ENCODE measurements around the gene GOLM1.
"Not testable (repeated sequence)": the region's sequence is repeated elsewhere in the genome, so short reads cannot be mapped to it uniquely, and the experiment has no call there.

The GOLM1 gene

GRCh38 chr9:86082870-86083269 is 16.5 kb downstream of the GOLM1 start:
- no peak for DNase-seq (ENCODE audit: low read depth)

GRCh38 chr9:86079865-86080469 is 19.4 kb downstream of the GOLM1 start:
- DNase-seq (ENCODE audit: low read depth): peak; percentile 28

GRCh38 chr9:86079421-86079831 is 19.9 kb downstream of the GOLM1 start:
- DNase-seq (ENCODE audit: low read depth): peak; percentile 15

- no peak for DNase-seq (ENCODE audit: low read depth)
Measured at GRCh38 chr9:86078731-86079130, 20.6 kb downstream of the GOLM1 start.

GRCh38 chr9:86077276-86077675 is 22.1 kb downstream of the GOLM1 start:
- no peak for DNase-seq (ENCODE audit: low read depth)

DNA sequence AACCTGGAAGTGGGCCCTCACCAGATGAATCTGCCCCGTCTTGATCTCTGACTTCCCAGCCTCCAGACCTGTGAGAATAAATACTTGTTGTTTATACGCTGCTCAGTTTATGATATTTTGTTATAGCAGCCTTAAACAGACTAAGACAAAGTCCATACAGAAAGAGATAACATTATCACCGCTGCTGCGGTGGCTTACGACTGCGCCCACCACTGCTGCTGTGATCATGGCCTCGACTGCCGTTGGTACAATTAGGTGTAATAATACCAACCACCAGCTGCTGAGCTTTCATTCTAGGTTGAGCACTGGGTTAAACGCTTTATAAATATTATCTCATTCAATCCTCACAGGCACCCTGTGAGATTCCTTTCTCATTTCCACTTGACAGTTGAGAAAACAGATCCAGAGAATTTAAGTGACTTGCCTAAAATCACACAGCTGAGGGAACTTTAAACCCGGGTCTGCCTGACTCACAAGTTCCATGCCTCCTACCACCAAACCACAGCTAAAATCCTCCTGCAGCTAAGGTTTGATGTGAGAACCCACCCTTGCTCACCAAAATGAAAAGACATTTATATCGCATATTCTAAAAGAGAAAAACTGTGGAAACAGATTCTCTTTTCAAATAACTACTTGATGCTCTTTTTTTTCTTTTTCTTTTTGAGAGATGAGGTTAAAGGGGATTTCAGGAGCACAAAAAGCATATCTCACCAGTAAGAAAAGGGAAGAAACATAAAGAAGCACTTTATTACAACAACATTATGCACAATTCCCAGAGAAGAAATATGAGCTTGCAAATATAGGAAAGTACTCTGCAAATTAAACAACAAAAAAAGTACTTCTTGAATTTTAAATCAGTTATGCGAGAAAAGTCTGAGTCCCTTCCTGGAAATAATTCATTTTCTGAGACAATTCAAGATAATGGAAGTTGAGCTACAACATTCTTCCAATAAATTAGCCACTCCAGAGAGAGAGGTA is 23.9 kb downstream of the GOLM1 start:
- DNase-seq (ENCODE audit: low read depth): no peak

- no peak for DNase-seq (ENCODE audit: low read depth)
Measured at GRCh38 chr9:86073839-86074238, 25.5 kb downstream of the GOLM1 start.

DNA sequence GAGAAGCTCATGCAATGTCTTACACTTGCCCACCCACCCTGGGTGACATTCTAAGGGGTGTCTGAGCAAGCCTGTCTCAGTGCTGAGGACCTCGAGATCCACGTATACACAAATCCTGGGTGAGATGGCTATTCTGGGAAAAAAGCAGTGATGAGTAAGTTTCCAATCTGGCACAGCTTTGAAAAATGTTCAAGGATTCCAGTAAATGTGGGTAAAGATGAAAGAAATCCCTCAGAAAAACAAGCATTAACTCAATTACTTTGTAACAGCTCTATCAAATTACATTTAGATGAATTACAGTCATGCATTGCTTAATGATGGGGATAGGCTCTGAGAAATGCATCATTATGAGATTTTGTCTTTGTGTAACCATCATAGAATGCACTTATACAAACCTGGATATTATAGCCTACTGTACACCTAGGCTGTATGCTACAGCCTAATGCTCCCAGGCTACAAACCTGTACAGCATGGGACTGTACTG is 26.9 kb downstream of the GOLM1 start:
- DNase-seq (ENCODE audit: low read depth): no peak

DNA sequence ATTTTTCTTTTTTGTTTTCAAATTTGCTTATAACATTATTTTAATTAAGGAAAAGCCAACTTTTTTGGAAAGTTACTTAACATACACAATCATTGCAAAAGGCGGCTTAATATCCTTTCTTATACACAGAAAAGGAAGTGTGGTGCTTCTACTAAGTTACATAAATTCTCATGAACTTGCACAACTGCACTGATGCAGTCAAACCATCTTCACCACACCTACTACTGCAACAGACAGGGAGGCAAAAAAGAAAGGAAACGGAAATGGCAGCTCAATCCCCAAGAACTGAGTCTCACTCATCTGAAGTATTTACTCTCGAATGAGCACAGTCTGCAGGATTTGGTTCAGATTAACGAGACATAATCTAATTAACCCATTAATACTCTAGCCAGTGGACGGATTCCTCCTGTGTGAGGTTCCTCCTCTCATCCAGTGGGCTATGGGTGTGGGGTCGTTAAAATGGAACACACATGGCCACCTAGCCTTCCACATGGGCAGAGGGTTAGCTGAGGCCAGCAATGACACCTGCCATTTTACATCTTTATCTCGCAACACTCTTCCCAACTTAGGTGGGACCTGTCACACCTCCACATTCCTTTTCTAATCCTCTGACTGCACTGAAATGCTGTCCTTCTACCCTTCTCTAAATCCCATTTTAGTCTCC is 30.0 kb downstream of the GOLM1 start:
- DNase-seq (ENCODE audit: low read depth): no peak

DNA sequence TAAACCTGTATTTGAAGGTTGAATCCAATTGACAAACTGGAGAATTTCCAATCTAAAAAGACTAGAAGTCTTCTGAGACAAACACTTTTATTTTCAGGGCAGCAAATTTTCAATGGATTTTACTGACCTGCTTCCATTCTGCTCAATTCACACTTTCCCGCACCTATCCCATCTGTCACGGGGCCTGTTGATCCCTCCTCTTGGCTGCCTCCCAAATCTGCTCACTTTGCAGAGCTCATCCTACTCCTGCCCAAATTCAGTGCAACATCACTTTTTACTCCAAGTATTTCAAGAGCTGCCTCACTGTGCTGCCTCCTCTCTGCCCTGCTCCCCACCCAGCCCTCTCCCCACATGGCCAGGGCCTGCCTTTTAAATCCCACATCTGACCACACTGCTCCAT is 35.1 kb downstream of the GOLM1 start:
- DNase-seq (ENCODE audit: low read depth): no peak

DNA sequence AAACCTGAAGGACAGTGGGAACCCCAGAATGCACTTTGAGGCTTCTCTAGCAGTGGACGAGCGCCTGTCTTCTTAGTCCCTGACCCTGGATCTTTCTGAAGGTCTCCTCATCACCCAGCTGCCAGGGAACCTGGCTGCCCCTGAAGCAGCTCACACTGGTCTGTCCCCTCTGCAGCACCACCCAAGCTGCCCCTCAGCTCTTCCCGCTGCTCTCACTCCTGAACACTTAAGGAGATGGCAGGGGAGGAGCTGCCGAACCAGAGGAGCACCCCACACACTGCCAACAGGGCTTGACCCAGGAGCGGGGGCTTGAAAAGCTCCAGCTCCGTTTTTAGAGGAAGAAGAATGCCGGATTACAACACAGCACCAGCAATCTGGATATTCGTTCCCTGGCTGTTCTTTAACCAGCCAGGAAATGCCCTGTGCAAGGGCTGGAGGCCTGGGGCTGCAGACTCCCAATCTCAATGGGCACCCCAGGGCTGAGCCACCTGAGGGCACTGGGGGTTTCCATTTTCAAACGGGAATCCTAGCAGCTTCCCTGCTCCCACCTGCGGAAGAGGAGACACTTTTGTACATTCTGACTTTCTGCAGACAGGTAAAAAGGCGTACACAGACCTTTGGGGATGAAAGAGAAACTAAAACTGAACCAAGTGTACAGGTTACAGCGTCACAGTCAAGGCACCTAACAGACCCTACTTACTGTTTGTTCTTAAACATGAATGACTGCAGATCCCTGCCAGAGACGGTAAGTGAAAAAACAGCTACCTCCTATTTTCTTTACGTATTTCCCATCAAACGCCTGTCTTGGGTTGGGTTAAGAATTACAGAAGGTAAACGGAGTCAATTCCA is 36.3 kb downstream of the GOLM1 start:
- no peak for DNase-seq (ENCODE audit: low read depth)

GRCh38 chr9:86061972-86062739 is 37.2 kb downstream of the GOLM1 start:
- no peak for DNase-seq (ENCODE audit: low read depth)

DNA sequence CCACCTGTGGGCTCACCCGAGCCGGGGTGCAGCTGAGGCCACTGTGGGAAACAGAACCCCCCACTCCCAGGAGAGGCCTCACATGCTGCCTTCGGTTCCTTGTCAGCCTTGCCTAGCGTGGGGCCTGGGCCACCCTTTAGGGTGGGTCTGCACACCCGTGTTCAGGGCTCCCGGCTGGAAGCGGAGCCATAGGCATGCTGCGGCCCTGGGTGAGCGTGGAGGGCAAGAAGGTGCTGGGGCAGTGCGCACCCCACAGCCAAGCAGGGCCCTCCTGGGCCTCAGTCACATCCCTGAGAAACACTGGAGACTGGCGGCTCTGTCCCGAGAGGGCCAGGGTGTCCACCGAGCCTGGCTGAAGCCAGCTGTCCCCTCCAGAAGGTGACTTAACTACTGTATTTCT is 41.9 kb downstream of the GOLM1 start:
- DNase-seq (ENCODE audit: low read depth): no peak

- DNase-seq (ENCODE audit: low read depth): no peak
Measured at GRCh38 chr9:86054695-86055094, 44.7 kb downstream of the GOLM1 start.

DNA sequence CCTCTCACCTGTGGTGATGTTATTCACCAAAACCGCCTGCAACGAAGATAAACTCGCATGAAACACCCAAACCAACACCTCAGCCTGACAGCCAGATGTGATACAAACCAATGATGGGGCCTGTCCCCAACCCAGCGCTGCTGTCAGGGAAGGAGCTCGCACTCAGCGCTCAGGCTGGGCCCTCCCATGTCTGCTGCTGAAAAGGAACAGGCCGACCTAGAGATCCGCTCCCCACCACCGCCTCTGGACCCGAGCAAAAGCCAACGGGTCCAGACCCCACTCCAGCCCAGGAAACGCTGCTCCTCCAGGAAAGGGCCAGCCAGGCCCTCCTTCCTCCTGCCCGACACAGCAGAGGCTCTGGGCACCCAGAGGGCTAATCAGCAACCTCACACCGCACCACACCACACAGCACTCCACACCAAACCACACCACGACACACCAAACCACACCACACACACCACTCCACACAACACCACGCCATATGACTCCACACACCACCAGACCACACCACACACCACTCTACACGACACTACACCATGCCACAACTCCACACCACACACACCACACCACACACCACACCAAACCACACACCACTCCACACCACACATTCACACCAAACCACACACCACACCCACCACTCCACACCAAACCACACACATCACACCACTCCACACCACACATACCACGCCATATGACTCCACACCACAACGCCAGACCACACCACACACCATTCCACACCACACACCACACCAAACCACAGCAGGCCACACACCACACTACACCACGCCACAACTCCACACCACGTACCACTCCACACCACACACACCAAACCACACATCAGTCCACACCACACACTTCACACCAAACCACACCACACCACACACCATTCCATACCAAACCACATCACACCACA is 46.5 kb downstream of the GOLM1 start:
- DNase-seq (ENCODE audit: low read depth): no peak

- DNase-seq (ENCODE audit: low read depth): not testable (repeated sequence)
Measured at GRCh38 chr9:86048018-86048742, 51.2 kb downstream of the GOLM1 start.

- DNase-seq (ENCODE audit: low read depth): no peak
Measured at GRCh38 chr9:86047361-86047760, 52.0 kb downstream of the GOLM1 start.

GRCh38 chr9:86046930-86047341 is 52.4 kb downstream of the GOLM1 start:
- DNase-seq (ENCODE audit: low read depth): no peak

DNA sequence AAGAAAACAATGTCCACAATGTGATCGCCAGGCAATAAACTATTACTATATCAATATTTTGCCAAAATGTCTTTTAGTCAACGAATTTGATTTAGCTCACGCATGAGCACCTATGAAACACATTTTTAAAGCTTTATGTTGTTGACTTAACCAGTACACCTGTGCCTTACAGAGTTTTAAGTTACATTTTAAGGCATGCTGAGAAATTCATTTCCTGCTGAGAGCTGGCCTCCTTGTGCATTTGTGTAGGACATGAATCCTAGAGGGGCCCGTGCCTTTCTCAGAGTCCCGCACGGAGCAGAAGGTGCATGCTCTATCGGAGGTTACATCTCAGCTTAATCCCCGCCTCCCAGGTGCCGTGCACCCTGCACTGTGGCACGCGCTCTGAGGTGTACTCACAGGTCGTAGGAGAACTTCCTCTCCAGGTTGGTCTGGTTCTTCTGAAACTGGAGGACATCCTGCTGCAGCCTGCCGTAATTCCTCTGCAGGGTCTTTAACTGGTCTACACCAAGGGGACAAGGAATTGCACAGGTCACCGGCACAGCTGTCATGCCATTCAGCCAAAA is 53.2 kb downstream of the GOLM1 start:
- no peak for DNase-seq (ENCODE audit: low read depth)
